ENCODE measurements around the gene HDAC11. TPM values are rescaled to one million over a fixed set of nuclear protein-coding genes. Genes with fewer than 3 reads are reported as not detected.

The HDAC11 gene
- total RNA-seq, 4 donors from 2014 or later: 13.0 to 40.4 (median 15.8) TPM

DNA sequence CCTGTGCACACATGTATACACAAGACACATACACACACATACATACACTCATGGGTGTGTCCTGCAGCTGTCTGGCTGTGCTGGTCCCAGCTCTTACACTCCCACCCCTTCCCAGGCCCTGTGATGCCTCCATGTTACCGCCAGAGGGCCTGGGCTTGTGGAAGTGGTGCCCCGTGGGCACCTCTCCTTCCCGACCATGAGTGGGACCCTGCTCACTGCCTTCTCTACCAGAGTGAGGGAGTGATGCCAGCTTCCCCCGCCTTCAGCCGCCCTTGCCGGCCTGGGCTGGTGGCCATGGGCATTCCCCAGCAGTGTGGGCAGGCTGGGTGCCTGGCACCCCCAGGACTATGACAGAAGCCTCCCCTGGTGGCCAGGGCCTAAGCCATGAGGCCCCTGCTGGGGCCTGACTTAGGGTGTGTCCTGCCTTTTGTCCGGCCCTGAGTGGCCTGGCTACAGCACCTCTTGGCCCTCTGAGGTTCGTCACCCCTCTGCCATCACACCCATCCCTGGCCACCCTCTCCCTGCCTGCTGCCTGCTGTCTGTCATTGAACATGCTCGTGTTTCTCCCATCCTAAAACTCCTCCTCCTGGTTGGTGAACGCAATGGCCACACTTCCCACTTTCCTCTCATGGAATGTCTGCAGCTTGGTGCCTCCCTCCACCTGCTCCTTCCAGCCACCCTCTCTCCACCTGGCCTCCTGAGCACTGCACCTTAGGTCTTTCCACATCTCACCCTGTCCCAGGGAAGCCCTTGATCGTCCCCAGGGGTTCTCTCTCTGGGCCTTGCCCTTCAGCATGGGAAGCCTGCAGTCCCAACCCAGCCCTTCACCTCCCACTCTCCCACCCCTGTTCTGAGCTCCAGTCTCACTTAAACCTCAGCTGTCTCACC is 14.6 kb downstream of the HDAC11 start:
- H3K27me3 ChIP-seq: no peaks in the 10 kb centered on the region
- H3K4me3 ChIP-seq: no peak overlapping the region
- H3K27ac ChIP-seq: no peak overlapping the region
- DNase-seq (no peak), ATAC-seq (no peak)
- TF ChIP-seq, protein P1, sequence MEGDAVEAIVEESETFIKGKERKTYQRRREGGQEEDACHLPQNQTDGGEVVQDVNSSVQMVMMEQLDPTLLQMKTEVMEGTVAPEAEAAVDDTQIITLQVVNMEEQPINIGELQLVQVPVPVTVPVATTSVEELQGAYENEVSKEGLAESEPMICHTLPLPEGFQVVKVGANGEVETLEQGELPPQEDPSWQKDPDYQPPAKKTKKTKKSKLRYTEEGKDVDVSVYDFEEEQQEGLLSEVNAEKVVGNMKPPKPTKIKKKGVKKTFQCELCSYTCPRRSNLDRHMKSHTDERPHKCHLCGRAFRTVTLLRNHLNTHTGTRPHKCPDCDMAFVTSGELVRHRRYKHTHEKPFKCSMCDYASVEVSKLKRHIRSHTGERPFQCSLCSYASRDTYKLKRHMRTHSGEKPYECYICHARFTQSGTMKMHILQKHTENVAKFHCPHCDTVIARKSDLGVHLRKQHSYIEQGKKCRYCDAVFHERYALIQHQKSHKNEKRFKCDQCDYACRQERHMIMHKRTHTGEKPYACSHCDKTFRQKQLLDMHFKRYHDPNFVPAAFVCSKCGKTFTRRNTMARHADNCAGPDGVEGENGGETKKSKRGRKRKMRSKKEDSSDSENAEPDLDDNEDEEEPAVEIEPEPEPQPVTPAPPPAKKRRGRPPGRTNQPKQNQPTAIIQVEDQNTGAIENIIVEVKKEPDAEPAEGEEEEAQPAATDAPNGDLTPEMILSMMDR (IDR thresholded peaks at IDR 0.05 in 4 of 5, conservative IDR thresholded peaks at IDR 0.05 in 1 of 5): peak; percentile 25 to 63 (median 47)
- no peak for TF ChIP-seq POLR2A (IDR thresholded peaks at IDR 0.05)
- in situ Hi-C loops (cut with MboI; ENCODE audit: low sequenced_read_pairs in 4 of 4) (loop anchor here (5.0 to 25.0 kb wide), 2 partner anchors 153 to 618 kb away; partner anchors contain the start of gene CHCHD4 (in 1 of the 4)), intact Hi-C loops (cut with DNase I; ENCODE audit: low total_unique reads) (no loop called here)
- peaks cover 14 to 18% of the 10 kb centered on the region in 2 donors for H3K4me1 ChIP-seq
- no peaks in the 10 kb centered on the region for H3K36me3 ChIP-seq
- no peaks in the 10 kb centered on the region for H3K9me3 ChIP-seq

GRCh38 chr3:13495351-13495813 is 15.3 kb downstream of the HDAC11 start:
- no peak overlapping the region for H3K4me3 ChIP-seq
- TF ChIP-seq POLR2A (IDR thresholded peaks at IDR 0.05): no peak
- TF ChIP-seq, protein P1 (IDR thresholded peaks at IDR 0.05 in 4 of 5, conservative IDR thresholded peaks at IDR 0.05 in 1 of 5): no peak
- no peak overlapping the region for H3K27ac ChIP-seq
- peaks cover 14 to 18% of the 10 kb centered on the region in 2 donors for H3K4me1 ChIP-seq
- no peaks in the 10 kb centered on the region for H3K36me3 ChIP-seq
- intact Hi-C loops (cut with DNase I; ENCODE audit: low total_unique reads): no loop called here
- ATAC-seq (no peak), DNase-seq (no peak)
- H3K27me3 ChIP-seq: no peaks in the 10 kb centered on the region
- no peaks in the 10 kb centered on the region for H3K9me3 ChIP-seq
- in situ Hi-C loops (cut with MboI; ENCODE audit: low sequenced_read_pairs in 4 of 4): loop anchor here (5.0 to 25.0 kb wide), 2 partner anchors 152 to 617 kb away; partner anchors contain the start of gene CHCHD4 (in 1 of the 4)

- H3K27ac ChIP-seq: peak overlapping the region in 2 of 4 donors; percentile 32 to 33
- peaks cover 14 to 18% of the 10 kb centered on the region in 2 donors for H3K4me1 ChIP-seq
- H3K4me3 ChIP-seq: no peak overlapping the region
- DNase-seq (peak; percentile 76 to 82), ATAC-seq (peak; percentile 97)
- no peak for TF ChIP-seq POLR2A (IDR thresholded peaks at IDR 0.05)
- TF ChIP-seq, protein P1 (IDR thresholded peaks at IDR 0.05 in 4 of 5, conservative IDR thresholded peaks at IDR 0.05 in 1 of 5): peak; percentile 89 to 96 (median 94)
- H3K27me3 ChIP-seq: no peaks in the 10 kb centered on the region
- intact Hi-C loops (cut with DNase I; ENCODE audit: low total_unique reads) (loop anchor here (1.0 kb wide), 1 partner anchor 152 kb away; no protein-coding TSS in a partner anchor), in situ Hi-C loops (cut with MboI; ENCODE audit: low sequenced_read_pairs in 4 of 4) (loop anchor here (5.0 to 25.0 kb wide), 2 partner anchors 151 to 616 kb away; partner anchors contain the start of gene CHCHD4 (in 1 of the 4))
- H3K36me3 ChIP-seq: no peaks in the 10 kb centered on the region
- no peaks in the 10 kb centered on the region for H3K9me3 ChIP-seq
Measured at GRCh38 chr3:13495921-13496723, 16.0 kb downstream of the HDAC11 start.

DNA sequence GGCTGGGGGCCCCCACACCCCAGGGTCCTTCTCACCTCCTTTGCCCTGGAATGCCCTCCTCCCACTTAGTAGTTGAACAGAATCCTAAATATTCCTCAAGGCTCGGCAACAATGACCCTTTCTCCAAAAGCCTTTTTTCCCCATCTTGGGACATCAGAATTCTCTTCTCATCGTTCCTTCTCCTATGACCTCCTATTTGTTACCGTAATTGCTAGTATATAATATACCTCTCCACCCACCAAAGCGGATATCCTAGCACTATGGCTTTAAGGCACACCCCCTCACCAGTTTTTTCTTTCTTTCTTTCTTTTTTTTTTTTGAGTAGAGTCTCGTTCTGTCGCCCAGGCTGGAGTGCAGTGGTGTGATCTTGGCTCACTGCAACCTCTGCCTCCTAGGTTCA is 16.8 kb downstream of the HDAC11 start:
- Histone ChIP-seq H3K9me3 (no peaks in the 10 kb centered on the region), H3K4me3 (no peak overlapping the region), H3K27me3 (no peaks in the 10 kb centered on the region), H3K4me1 (peaks cover 14 to 18% of the 10 kb centered on the region in 2 donors), H3K36me3 (no peaks in the 10 kb centered on the region), H3K27ac (peak overlapping the region in 2 of 4 donors; percentile 32 to 33)
- TF ChIP-seq POLR2A (IDR thresholded peaks at IDR 0.05): no peak
- TF ChIP-seq, protein P1 (IDR thresholded peaks at IDR 0.05 in 4 of 5, conservative IDR thresholded peaks at IDR 0.05 in 1 of 5): no peak
- DNase-seq (no peak), ATAC-seq (no peak)
- in situ Hi-C loops (cut with MboI; ENCODE audit: low sequenced_read_pairs in 4 of 4) (loop anchor here (5.0 to 25.0 kb wide), 2 partner anchors 150 to 615 kb away; partner anchors contain the start of gene CHCHD4 (in 1 of the 4)), intact Hi-C loops (cut with DNase I; ENCODE audit: low total_unique reads) (loop anchor here (1.0 kb wide), 1 partner anchor 151 kb away; no protein-coding TSS in a partner anchor)

All from gastrocnemius medialis (tissue), 4 donors.